ENCODE results near the gene TEC.

The TEC gene

DNA sequence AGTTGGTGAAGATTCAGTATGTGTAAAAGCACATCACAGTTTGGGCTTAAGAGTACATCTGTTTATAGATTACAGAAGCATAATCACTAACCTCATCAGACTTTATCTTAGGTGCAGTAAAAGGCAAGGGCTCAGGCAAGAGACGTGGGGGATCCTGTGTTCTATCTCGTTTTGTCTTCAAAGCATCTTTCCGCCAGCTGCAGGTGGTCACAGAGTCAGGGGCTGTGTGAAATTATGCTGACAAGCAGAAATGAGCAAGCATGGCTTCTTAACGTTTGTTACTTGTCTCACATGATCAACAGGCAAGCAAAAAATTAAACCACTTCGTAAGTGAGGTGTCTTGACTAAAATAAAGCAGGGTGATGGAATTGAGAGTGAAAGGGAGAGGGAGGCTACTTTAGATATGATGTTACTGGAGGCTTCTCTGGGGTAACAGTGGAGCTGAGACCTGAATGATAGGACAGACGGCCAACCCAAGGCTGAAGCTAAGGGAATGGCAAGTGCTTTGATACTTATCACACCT lies 1.4 kb upstream of the TEC start:
- peak overlapping the region; percentile 86 for H3K9ac ChIP-seq
- peaks cover 9% of the 10 kb centered on the region; the same call in 1 of the 2 replicates for H3K9me3 ChIP-seq
- no peak for TF ChIP-seq Cebpa-rat (IDR thresholded peaks at IDR 0.05)
- peak overlapping the region; percentile 91 for H3K4me2 ChIP-seq
- H3K27ac ChIP-seq, result peak overlapping the region; percentile 69
- no peaks in the 10 kb centered on the region for H4K20me1 ChIP-seq
- H3K36me3 ChIP-seq, result peaks cover 12% of the 10 kb centered on the region; the same call in 1 of the 2 replicates
- H3K27me3 ChIP-seq, result no peaks in the 10 kb centered on the region
- peak overlapping the region; percentile 95 for H3K4me3 ChIP-seq
- peaks cover 48% of the 10 kb centered on the region for H3K4me1 ChIP-seq

DNA sequence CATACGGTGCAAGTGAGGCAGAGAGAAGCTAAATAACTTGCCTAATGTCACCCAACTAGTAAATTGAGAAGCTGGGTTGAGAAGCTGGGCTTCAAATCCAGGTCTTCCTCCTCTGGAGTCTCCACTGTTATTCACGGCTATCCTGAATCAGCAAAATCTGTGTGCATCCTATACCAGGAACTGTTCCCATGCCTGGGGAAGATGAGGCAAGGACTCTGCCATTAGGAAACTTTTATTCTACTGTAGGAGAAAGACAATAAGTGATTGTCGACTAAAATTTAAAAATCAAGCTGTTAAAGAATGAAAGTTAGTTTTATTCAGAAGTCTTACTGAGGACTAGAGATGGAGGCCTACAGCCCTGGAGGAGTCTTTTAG lies 872 bp upstream of the TEC start:
- peak overlapping the region; percentile 95 for H3K4me3 ChIP-seq
- H3K27me3 ChIP-seq, result no peaks in the 10 kb centered on the region
- H4K20me1 ChIP-seq, result no peaks in the 10 kb centered on the region
- peaks cover 9% of the 10 kb centered on the region; the same call in 1 of the 2 replicates for H3K9me3 ChIP-seq
- H3K4me1 ChIP-seq, result peaks cover 52% of the 10 kb centered on the region
- H3K27ac ChIP-seq, result peak overlapping the region; percentile 69
- peak overlapping the region; percentile 91 for H3K4me2 ChIP-seq
- H3K36me3 ChIP-seq, result peaks cover 15% of the 10 kb centered on the region; the same call in 1 of the 2 replicates
- H3K9ac ChIP-seq, result peak overlapping the region; percentile 86
- no peak for TF ChIP-seq Cebpa-rat (IDR thresholded peaks at IDR 0.05)

DNA sequence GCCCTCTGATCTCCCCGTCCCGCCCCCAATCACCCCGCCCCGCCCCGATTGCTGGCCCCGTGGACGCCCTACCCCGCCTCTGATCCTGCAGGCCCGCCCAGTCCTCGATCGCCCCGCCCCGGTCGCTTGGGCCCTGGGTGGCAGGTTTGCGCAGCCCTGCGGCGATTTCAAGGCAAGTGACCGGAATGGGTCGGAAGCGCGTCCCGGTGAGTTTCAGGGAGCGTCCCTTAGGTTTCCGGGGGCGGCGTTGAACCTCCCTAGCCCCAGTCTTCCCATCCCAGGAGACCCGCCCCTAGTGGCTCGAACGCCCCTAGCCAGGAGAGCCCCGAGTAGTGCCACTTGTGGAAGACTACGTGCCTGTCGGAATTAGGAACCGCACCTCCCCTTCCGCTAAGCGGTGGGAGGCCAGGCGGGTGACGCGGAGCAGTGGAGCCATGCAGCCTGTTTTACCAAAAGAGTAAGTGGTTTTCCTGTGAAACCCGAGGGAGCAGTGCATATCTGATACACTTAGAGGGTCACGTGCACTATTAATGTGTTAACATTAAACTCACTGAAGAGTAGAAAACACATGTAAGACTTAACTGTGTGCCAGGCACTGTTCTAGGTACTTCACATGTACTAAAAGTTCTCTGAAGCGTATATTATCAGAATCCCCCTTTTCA lies 354 bp upstream of the TEC start:
- Histone ChIP-seq H3K9me3 (peaks cover 9% of the 10 kb centered on the region; the same call in 1 of the 2 replicates), H3K27me3 (no peaks in the 10 kb centered on the region), H3K9ac (peak overlapping the region; percentile 86), H4K20me1 (no peaks in the 10 kb centered on the region), H3K27ac (peak overlapping the region; percentile 69), H3K4me2 (peak overlapping the region; percentile 91), H3K4me3 (peak overlapping the region; percentile 95), H3K4me1 (peaks cover 55% of the 10 kb centered on the region), H3K36me3 (peaks cover 15% of the 10 kb centered on the region; the same call in 1 of the 2 replicates)
- no peak for TF ChIP-seq Cebpa-rat (IDR thresholded peaks at IDR 0.05)

DNA sequence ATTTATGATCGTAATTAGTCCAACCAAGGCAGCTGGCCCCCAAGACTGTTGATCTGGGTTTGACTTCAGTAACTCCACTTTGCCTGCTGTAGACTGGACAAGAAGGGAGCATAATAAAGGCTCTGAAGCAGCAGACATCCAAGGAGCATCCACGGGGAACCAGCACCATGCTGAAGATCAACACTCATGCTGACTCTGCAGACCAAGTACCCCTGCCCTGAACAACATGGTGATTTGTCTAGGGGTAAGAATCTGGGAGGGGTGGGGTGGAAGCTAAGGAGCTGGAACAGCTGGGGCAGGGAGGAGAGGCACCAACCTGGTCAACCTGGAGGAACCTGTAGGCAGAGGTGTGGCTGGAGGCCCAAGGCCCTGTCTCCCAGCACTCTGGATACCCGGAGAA lies 2.1 kb downstream of the TEC start:
- Histone ChIP-seq H3K9me3 (peaks cover 9% of the 10 kb centered on the region; the same call in 1 of the 2 replicates), H3K4me2 (peak overlapping the region; percentile 83), H3K9ac (peak overlapping the region; percentile 30; the same call in 1 of the 2 replicates), H3K27me3 (no peaks in the 10 kb centered on the region), H3K4me3 (peak overlapping the region; percentile 95), H3K27ac (peak overlapping the region; percentile 50), H3K36me3 (peaks cover 28% of the 10 kb centered on the region; the same call in 1 of the 2 replicates), H4K20me1 (no peaks in the 10 kb centered on the region), H3K4me1 (peaks cover 79% of the 10 kb centered on the region)
- no peak for TF ChIP-seq Cebpa-rat (IDR thresholded peaks at IDR 0.05)

DNA sequence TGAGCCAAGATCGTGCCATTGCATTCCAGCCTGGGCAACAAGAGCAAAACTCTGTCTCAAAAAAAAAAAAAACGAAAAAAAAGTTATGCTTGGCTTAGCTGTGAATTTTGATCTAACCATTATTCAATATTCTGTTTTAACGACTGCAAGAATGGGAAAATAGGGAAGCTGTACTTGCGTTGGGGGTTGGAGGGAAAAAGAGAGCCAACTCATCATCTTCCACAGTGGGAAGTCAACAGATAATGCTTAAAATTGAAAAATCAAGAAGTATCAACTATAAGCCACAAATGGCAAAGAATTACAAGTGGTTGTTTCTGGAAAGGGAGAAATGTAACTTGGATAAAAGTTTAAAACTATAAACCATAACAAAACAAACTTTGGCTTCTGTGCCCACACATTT lies 2.9 kb downstream of the TEC start:
- Histone ChIP-seq H3K36me3 (peaks cover 32% of the 10 kb centered on the region; the same call in 1 of the 2 replicates), H3K27me3 (no peaks in the 10 kb centered on the region), H4K20me1 (no peaks in the 10 kb centered on the region), H3K9me3 (peaks cover 9% of the 10 kb centered on the region; the same call in 1 of the 2 replicates), H3K4me3 (no peak overlapping the region), H3K27ac (no peak overlapping the region), H3K4me1 (peaks cover 84% of the 10 kb centered on the region), H3K4me2 (peak overlapping the region; percentile 83), H3K9ac (no peak overlapping the region)
- TF ChIP-seq Cebpa-rat (IDR thresholded peaks at IDR 0.05), result no peak

- no peak overlapping the region for H3K9ac ChIP-seq
- H3K4me2 ChIP-seq, result no peak overlapping the region
- H4K20me1 ChIP-seq, result no peaks in the 10 kb centered on the region; the same call in 1 of the 2 replicates
- peaks cover 9% of the 10 kb centered on the region; the same call in 1 of the 2 replicates for H3K9me3 ChIP-seq
- no peaks in the 10 kb centered on the region for H3K27me3 ChIP-seq
- H3K36me3 ChIP-seq, result peaks cover 37% of the 10 kb centered on the region; the same call in 1 of the 2 replicates
- no peak overlapping the region for H3K27ac ChIP-seq
- H3K4me3 ChIP-seq, result no peak overlapping the region
- no peak for TF ChIP-seq Cebpa-rat (IDR thresholded peaks at IDR 0.05)
- H3K4me1 ChIP-seq, result peaks cover 88% of the 10 kb centered on the region
Observed at GRCh38 chr4:48262926-48263325, 6.7 kb downstream of the TEC start.

DNA sequence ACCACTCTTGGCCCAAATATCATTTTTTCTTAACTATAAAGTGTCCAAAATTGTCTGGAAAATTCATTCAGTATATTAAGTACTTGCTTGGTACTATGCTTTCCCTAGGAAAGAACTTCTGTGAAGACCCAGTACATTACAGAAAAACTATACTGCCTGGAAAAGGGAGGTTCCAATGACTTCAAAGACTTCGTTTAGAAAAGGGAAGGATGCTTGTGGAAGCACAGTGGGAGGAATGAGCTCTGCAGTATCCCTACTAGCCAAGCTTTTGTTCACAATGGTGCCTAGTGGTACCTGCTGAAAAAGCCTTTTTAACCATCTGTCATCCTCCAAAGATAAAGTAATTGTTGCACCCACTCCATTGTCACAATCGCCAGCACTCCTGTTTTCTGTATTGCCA lies 7.2 kb downstream of the TEC start:
- H3K4me2 ChIP-seq, result peak overlapping the region; percentile 77

GRCh38 chr4:48261281-48261680 lies 8.4 kb downstream of the TEC start:
- no peak overlapping the region; the same call in 1 of the 2 replicates for H3K9ac ChIP-seq
- H3K36me3 ChIP-seq, result peaks cover 33% of the 10 kb centered on the region
- H3K27ac ChIP-seq, result peak overlapping the region; percentile 47; the same call in 1 of the 2 replicates
- no peak for TF ChIP-seq Cebpa-rat (IDR thresholded peaks at IDR 0.05)
- H3K9me3 ChIP-seq, result peaks cover 2% of the 10 kb centered on the region; the same call in 1 of the 2 replicates
- H3K4me1 ChIP-seq, result peaks cover 76% of the 10 kb centered on the region
- H3K4me3 ChIP-seq, result peak overlapping the region; percentile 25; the same call in 1 of the 2 replicates
- peaks cover 5% of the 10 kb centered on the region; the same call in 1 of the 2 replicates for H4K20me1 ChIP-seq
- peak overlapping the region; percentile 77 for H3K4me2 ChIP-seq
- H3K27me3 ChIP-seq, result no peaks in the 10 kb centered on the region

More for the DNA sequence above, 7.2 kb downstream of the TEC start:
- TF ChIP-seq Cebpa-rat (IDR thresholded peaks at IDR 0.05), result no peak
- H3K9me3 ChIP-seq, result peaks cover 9% of the 10 kb centered on the region; the same call in 1 of the 2 replicates
- no peaks in the 10 kb centered on the region for H3K27me3 ChIP-seq
- no peak overlapping the region for H3K27ac ChIP-seq
- H4K20me1 ChIP-seq, result peaks cover 2% of the 10 kb centered on the region; the same call in 1 of the 2 replicates
- H3K4me1 ChIP-seq, result peaks cover 84% of the 10 kb centered on the region
- H3K36me3 ChIP-seq, result peaks cover 37% of the 10 kb centered on the region; the same call in 1 of the 2 replicates
- no peak overlapping the region for H3K9ac ChIP-seq
- no peak overlapping the region for H3K4me3 ChIP-seq

DNA sequence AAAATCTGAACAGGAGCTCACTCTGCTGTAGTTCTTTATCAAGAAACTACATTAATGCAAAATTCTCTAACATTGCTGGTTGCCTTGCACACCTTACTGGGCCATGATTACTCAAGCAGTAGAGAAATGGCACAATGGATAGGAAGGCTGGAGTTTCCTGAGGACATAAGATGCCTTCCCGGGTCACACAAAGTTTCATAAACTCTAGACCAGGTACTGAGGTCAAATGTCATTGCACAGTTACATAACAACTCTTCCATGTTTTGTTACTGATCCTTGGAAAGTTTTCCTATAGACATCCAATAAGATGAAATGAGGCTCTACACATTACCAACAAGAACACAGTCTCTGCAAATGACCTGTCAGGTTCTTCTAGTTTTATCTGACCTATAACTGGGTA lies 9.9 kb downstream of the TEC start:
- no peak for TF ChIP-seq Cebpa-rat (IDR thresholded peaks at IDR 0.05)
- H3K36me3 ChIP-seq, result peaks cover 43% of the 10 kb centered on the region
- peaks cover 13% of the 10 kb centered on the region; the same call in 1 of the 2 replicates for H4K20me1 ChIP-seq
- no peaks in the 10 kb centered on the region for H3K9me3 ChIP-seq
- peaks cover 75% of the 10 kb centered on the region for H3K4me1 ChIP-seq
- H3K4me2 ChIP-seq, result peak overlapping the region; percentile 77
- 0 out of 2 replicates have a peak overlapping the region, but pooled peaks have one; percentile 8 for H3K27ac ChIP-seq
- H3K9ac ChIP-seq, result no peak overlapping the region
- no peaks in the 10 kb centered on the region for H3K27me3 ChIP-seq
- no peak overlapping the region for H3K4me3 ChIP-seq

Measured in BLaER1 (cell line).